Activated T-helper 1 cell treated with Interleukin-2 at 50 U/mL for 16 hours (primary cell): ENCODE results near the gene SLC25A47.
"Not testable (repeated sequence)": the region's sequence is repeated elsewhere in the genome, so short reads cannot be mapped to it uniquely, and the experiment has no call there.

Experiments
- DNase-seq: peaks from one replicate; pipeline ENCODE4 v3.0.0-alpha.2; 2020; ENCODE audit warnings: low read depth

The SLC25A47 gene

GRCh38 chr14:100323121-100323941, at the start of gene SLC25A47:
Gene SLC25A47, plus strand, starts transcription at chr14:100323339. Its CDS starts 76 bp downstream, at chr14:100323415.
- DNase-seq: no peak

DNA sequence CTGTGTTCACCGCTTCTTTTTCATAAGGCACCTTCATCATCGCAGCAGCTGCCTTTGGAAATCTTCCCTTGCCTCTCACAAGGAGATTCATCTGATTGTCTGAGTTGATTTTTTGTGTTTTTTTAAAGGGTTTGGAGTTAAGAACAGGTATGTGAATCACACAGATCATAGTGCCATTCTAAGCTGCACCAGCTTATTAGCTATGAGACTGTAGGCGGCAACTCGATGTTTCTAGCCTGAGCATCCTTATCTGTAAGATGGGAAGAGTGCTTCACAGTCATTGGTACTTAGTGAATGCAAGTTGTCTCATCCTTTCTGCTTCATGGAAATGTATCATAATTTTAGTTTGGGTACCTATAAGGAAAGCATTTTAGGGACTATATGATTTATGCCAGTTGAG, 48.9 kb upstream of the SLC25A47 start:
- no peak for DNase-seq

- no peak for DNase-seq
Observed at GRCh38 chr14:100275214-100275613, 47.9 kb upstream of the SLC25A47 start.

DNA sequence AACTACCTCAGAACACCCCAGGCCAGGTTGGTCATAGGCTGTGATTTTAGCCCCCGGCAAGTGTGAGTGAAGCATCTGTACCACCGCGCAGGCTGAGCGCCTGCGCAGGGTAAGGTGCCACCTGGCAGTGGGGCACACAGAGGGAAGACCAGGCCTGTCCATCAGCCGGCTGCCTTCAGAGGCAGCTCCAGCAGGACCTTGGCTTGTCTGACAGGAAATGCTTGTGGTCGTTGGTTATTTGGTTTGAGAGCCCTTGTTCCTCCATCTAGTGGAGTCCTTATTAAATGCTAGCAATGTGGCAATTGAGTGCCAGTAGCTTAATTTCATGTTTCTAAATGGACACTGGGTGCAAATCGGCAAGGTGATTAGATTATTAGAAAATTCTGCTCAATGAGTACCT, 44.4 kb upstream of the SLC25A47 start:
- DNase-seq: no peak

DNA sequence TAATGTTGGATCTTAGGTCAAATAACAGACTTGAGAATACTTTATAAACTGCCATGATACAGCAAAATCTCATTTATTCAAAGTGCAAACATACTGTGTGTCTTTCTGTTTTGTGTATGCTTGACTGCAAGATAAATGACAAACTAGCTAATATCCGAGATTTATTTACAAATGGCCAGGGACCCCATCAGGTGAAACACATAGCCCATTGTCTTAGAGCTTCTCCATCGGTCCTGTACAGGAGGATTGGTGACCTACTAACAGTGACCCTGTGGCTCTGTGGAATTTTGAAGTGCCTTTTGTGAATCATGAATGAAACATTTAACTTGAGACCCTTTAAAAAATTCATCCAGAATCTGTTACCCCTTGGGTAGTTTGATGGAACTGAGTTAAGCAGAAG, 44.0 kb upstream of the SLC25A47 start:
- DNase-seq: no peak

- DNase-seq: no peak
Observed at GRCh38 chr14:100279563-100279962, 43.6 kb upstream of the SLC25A47 start.

- no peak for DNase-seq
Observed at GRCh38 chr14:100281286-100282082, 41.7 kb upstream of the SLC25A47 start.

GRCh38 chr14:100282083-100282350, 41.1 kb upstream of the SLC25A47 start:
- DNase-seq: no peak

DNA sequence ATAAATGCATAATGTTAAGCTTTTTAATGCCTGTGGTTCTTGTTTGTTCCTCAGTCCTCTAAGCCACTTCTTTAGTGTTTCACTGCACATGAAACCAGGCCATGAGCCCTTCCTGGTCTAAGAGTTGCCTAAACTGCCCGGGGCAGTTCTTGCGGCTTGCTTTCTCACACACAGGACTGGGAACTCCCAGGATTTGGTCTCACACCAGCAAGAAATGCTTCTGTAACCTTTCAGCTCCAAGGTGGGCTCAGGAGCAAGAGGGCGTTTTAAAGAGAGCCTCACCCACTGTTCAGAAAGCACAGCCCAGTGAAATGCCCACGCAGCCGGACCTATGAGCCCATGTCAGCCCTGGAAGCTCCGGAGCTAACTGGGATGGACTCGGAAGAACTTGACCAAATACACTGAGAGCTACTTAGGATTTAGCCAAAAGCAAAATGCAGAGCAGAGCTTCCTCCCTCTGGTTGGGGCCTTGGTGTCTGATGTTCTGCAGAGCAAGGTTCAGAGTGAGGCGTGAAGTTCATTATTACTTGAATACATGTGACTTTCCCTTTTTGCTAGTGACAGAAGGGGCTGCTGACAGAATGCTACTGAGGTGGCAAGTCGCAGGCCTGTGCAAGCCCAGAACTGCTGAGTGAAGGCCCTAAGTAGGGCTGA, 40.2 kb upstream of the SLC25A47 start:
- no peak for DNase-seq

DNA sequence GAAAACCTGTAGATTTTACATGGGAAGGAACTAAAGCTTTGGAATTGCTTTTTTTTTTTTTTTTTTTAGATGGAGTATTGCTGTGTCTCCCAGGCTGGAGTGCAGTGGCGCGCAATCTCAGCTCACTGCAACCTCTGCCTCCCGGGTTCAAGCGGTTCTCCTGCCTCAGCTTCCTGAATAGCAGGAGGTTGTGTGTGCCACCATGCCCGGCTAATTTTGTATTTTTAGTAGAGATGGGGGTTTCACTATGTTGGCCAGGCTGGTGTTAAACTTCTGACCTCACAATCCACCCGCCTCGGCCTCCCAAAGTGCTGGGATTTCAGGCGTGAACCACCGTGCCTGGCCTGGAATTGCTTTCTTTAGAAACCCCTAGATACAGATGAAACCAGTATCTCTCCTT, 39.7 kb upstream of the SLC25A47 start:
- DNase-seq: not testable (repeated sequence)

DNA sequence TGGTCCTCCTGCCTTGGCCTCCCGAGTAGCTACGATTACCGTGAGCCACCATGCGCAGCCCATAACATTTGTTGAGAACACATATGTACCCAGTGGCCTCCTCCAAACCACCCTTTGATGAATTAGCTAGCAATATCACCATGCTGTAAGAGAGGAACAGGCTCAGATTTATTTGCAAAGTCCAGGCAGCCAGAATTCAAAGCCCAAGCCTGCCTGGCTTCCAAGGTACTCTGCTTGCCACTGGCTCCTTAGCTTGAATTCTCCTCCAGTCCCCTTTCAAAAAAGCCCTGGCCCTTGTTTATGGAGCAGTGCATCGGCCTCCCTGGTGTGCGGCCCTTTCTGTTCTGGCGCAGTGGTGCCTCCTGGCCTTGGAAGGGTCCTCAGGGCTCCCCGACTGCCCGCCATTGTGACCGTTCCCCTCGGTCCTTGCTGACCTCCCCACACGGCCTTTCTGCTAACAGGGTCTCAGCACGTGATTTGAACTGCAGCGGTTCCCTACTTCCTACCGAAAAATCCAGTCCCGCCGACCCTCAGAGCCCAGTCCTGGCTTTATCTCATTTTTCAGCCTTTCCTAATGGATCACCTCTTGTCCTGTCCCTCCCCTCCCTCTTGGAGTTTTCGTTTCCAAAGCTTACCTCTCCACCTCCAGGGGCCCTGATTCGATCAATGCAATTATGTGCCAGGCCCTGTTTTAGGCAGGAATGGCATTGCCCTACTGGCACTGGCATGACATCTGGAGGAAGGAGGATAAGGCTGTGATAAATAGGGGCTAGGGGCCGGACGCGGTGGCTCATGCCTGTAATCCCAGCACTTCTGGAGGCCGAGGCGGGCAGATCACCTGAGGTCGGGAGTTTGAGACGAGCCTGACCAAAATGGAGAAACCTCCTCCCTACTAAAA, 38.9 kb upstream of the SLC25A47 start:
- DNase-seq: no peak

DNA sequence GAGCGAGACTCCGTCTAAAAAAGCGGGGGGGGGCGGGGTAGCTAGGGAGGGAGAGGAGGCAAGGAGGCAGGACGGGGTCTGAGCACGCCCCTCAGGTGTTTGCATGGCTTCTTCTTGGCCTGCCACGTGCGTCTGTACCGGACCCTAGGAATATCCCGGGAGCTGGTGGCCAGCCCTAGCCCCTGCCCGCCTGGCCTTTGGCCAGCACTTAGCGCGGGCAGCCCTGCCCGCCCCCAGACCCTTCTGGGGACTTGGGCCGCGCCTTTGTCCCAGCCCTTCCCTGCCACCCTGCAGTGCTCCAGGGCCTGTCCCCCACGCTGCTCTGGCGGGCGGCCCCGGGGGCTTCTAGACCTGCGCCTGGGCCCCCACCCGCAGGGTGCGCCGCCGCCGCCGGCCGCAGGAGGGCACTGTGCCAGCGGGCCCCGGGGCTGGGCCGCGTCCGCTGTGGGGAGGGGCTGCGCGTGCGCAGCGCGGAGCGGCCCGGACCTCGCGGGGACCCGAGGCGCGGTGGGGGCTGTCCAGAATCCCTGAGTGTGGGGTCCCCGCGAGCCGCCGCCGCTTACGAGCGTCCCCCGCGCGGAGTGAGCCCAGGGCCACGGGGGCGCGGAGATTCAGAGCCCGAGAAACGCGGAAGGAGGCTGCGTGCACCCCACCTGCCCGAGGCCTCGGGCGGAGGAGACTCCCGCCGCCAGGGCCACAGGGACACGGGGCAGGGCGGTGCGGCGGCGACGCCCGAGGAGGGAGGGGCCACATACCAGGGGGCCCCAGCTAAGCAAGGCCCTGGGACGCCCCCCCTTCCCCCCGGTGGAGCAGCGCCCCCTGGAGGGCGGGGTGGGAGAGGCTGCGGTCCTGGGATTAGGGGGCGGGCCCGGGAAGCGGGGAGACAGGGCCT, 37.9 kb upstream of the SLC25A47 start:
- peak; percentile 72 for DNase-seq

DNA sequence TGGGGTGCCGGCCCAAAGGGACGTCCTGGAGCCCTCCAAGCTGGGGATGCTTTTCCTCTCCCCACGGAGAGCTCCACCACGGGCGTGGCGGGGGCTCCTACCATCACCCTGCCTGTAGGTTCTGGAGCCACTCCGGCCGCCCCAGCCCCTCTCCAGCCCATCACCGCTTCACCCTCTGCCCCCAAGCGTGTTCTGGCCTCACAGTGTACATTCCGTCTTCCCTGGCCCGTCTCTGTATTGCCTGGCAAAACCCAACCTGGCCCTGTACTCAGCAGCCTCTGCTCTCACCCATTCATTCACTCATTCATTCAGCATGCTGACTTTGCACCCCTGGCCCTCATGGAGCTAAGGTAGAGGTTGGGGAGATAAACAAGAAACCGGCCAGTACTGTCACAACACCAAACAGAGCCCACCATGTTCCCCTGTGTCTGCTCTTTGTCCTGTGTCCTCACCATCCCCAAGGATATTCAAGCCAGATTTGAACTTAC, 37.2 kb upstream of the SLC25A47 start:
- no peak for DNase-seq

GRCh38 chr14:100286484-100287191, 36.5 kb upstream of the SLC25A47 start:
- DNase-seq: no peak

DNA sequence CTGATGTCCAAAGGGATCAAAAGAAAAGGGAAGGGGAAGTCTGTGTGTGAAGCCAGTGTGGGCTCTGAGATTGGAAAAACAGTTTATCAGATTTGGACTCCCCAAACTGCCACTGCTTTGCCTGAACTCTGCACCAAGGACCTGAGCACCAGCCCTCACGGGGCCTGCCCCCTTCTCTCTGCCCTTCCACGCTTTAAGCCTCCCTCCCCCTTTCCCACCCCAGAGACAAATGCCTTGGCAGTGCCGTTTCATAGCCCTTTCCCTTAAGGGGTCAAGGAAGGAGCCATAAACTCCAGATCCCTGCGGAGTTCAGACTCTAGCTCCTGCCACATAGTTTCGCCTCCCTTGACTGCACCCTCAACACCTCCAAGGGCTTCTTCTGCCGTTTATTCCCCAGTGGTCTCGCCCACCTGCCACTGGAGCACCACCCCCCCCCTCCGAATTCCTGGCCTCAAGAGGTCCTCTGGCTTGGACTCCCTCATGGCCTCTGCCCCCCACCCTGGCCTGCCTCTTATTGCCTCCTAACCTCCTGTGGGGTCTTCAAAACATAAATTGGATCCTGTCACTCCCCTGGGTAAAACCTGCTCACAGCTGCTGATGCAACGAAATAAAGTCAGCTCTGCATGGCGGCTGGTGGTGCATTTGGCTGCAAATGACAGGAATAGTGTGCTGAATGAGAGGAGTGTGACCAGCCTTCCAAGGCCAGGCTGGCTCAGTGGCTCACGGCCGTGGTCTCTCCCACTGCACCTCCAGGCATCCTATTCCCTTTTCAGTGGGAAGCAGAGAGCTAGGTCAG, 35.7 kb upstream of the SLC25A47 start:
- DNase-seq: no peak

DNA sequence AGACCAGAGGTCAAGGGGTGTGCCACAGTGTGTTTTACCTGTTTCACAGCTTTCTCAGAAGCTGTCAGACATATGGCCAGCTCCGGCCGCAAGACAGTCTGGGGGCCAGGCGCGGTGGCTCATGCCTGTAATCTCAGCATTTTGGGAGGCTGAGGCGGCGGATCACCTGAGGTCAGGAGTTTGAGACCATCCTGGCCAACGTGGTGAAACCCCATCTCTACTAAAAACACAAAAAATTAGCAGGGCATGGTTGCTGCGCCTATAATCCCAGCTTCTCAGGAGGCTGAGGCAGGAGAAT, 35.2 kb upstream of the SLC25A47 start:
- not testable (repeated sequence) for DNase-seq

- DNase-seq: no peak
Observed at GRCh38 chr14:100288382-100289185, 34.6 kb upstream of the SLC25A47 start.

DNA sequence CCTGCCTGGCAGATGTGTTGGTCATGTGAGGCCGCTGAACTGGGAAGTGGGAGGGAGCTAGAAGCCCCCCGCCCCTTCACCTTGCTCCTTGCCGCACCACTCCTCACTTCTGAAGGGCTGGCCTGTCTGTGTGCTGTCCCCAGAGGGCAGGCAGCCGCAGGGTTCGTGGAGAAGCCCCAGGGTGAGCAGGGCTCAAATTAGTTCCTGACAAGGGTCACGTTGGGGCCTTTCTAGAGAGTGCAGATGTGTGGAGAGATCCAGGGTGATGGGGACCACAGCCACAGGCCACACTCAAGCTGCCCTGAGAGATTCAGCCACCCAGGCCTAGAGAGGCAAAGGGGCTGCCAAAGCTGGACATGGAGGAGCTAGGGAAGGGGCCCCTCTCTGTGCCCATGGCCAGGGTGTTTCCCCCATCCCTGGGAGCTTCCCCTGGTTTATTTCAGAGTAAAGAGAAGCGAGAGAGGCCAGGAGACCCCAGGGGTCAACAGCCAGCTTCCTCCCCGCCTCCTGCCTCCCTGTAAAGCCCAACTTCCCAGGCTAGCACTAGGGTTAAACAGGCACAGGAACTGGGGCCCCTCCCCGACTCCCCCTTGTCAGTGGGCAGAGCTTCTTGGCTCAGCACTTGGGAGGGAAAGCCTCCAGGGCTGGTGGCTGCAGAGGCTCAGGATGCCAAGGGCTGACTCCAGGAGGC, 33.1 kb upstream of the SLC25A47 start:
- DNase-seq: no peak
